ENCODE data around the gene CHRNB1. TPM values are rescaled to one million over a fixed set of nuclear protein-coding genes. Genes with fewer than 3 reads are reported as not detected.

CHRNB1 gene
- total and polyA plus RNA-seq, 10 donors = 7.3 to 12.9 (median 11.3) TPM

DNA sequence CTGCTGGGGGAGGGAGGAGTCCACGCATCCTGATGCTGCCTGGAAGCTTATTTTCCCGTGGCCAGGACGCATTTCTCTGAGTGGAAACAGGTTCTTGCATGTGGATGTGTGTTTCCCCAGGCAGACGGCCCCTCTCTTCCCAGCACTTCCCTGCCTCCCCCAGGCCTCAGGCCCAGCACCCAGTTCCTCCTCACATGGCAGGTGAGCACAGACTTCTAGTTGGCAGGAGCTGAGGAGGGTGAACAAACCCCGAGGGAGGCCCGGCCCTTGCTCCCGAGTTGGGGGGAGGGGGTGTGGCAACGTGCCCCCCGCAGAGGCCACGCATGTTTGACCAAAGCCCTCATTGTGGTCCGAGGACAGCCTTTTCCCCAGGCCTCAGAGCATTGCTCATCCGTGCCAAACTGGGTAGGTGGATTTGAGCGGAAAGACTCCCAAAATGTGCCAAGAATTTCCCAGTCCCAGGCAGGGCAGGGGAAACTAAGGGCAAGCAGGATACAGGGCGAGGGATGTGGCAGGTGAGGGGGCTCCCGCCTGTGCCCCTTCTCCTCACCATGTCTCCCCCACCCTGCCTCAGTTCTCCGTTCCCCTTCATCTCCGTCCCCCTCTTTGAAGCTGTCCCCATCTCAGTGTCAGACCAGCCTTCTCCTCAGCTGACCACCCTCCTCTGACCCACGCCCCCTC, 26.2 kb upstream of the CHRNB1 start:
- peaks cover 0 to 7% (median 0%) of the 10 kb centered on the region in 6 donors for H3K36me3 ChIP-seq
- no peak overlapping the region for H3K27ac ChIP-seq
- DNase-seq = no peak
- no peak for TF ChIP-seq POLR2AphosphoS5 (IDR thresholded peaks at IDR 0.05)
- TF ChIP-seq, protein P1, sequence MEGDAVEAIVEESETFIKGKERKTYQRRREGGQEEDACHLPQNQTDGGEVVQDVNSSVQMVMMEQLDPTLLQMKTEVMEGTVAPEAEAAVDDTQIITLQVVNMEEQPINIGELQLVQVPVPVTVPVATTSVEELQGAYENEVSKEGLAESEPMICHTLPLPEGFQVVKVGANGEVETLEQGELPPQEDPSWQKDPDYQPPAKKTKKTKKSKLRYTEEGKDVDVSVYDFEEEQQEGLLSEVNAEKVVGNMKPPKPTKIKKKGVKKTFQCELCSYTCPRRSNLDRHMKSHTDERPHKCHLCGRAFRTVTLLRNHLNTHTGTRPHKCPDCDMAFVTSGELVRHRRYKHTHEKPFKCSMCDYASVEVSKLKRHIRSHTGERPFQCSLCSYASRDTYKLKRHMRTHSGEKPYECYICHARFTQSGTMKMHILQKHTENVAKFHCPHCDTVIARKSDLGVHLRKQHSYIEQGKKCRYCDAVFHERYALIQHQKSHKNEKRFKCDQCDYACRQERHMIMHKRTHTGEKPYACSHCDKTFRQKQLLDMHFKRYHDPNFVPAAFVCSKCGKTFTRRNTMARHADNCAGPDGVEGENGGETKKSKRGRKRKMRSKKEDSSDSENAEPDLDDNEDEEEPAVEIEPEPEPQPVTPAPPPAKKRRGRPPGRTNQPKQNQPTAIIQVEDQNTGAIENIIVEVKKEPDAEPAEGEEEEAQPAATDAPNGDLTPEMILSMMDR (IDR thresholded peaks at IDR 0.05 in 8 of 11, conservative IDR thresholded peaks at IDR 0.05 in 3 of 11) = no peak
- TF ChIP-seq POLR2A (IDR thresholded peaks at IDR 0.05) = no peak
- 71 to 83% (median 76%) methylated on average over 9 to 18 of the region's 18 CpGs for WGBS, 5 donors
- intact Hi-C loops (cut with DNase I; ENCODE audit: low total_unique reads) = no loop called here
- H3K27me3 ChIP-seq (replicated peaks in 1 of 7) = no peaks in the 10 kb centered on the region
- H3K4me3 ChIP-seq = no peak overlapping the region
- no peaks in the 10 kb centered on the region for H3K4me1 ChIP-seq
- H3K9me3 ChIP-seq = no peaks in the 10 kb centered on the region

DNA sequence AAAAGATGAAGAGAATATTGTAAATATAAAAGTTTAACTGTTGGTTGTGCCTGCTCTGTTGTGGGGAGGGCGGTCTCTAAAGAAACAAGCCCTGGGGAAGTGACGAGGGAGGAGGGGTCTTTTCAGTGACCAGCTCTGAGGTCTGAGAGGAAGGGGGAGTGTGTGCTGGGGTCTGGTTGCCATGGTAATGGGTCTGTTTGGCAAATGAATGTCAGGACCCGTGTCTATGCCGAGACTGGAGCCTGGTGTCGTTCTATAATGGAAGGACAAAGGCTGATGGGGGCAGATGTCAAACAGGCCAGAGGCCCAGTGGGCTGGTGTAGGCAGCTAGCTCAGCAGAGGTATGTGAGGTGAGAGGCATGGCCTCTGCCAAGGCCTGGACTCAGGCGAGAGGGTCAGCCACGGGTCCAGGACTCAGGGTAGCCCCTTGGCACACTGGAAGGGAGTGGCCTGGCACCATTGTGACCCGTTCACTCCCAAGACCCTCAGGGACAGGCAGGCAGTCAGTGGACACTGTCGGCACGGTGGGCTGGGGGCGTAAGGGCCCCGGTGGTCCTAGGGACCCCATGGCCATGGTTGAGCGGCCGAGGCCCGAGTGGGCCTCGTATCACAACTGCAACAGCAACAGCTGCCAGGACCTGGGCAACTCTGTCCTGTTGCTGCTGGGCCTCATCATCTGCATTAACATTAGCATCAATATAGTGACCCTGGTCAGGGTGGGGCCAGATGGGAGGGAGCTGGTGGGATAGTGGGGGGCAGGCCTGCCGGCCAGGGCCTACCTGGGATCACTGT, 24.8 kb upstream of the CHRNB1 start, which contains the start of gene SPEM1:
TSS of gene SPEM1 (plus strand) at position 506 of the 792 bp plus-strand sequence. CDS start at position 567, 61 bp downstream.
- intact Hi-C loops (cut with DNase I; ENCODE audit: low total_unique reads) = no loop called here
- Histone ChIP-seq H3K9me3 (no peaks in the 10 kb centered on the region), H3K4me1 (no peaks in the 10 kb centered on the region), H3K27ac (no peak within 1 kb of the TSS), H3K36me3 (peaks cover 0 to 7% (median 0%) of the 10 kb centered on the region in 6 donors), H3K27me3 (replicated peaks in 1 of 7) (no peaks in the 10 kb centered on the region), H3K4me3 (no peak within 1 kb of the TSS)
- TF ChIP-seq POLR2AphosphoS5 (IDR thresholded peaks at IDR 0.05) (peak in 1 of 3 donors; percentile 21), POLR2A (IDR thresholded peaks at IDR 0.05) (no peak)
- TF ChIP-seq, protein P1 (IDR thresholded peaks at IDR 0.05 in 8 of 11, conservative IDR thresholded peaks at IDR 0.05 in 3 of 11) = no peak
- 64 to 83% (median 82%) methylated on average over 8 to 17 of the region's 17 CpGs for WGBS, 5 donors
- no peak for DNase-seq

DNA sequence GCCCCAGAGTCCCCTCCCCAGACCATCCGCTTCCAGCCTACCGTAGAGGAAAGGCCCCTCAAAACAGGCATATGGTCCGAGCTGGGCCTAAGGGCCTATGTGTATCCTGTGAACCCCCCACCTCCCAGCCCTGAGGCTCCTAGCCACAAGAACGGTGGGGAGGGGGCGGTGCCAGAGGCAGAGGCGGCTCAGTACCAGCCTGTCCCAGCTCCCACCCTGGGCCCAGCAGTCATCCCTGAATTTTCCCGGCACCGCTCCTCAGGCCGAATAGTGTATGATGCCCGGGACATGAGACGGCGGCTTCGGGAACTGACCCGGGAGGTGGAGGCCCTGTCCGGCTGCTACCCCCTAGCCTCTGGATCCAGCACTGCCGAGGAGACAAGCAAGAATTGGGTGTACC, 23.7 kb upstream of the CHRNB1 start:
- H3K36me3 ChIP-seq = peaks cover 0 to 7% (median 0%) of the 10 kb centered on the region in 6 donors
- H3K4me3 ChIP-seq = no peak overlapping the region
- H3K27me3 ChIP-seq (replicated peaks in 1 of 7) = no peaks in the 10 kb centered on the region
- 93 to 98% (median 96%) methylated on average over 13 to 16 of the region's 16 CpGs for WGBS, 5 donors
- H3K27ac ChIP-seq = no peak overlapping the region
- no peaks in the 10 kb centered on the region for H3K9me3 ChIP-seq
- H3K4me1 ChIP-seq = no peaks in the 10 kb centered on the region
- no peak for DNase-seq
- TF ChIP-seq, protein P1 (IDR thresholded peaks at IDR 0.05 in 8 of 11, conservative IDR thresholded peaks at IDR 0.05 in 3 of 11) = no peak
- TF ChIP-seq POLR2AphosphoS5 (IDR thresholded peaks at IDR 0.05) = no peak
- TF ChIP-seq POLR2A (IDR thresholded peaks at IDR 0.05) = no peak
- intact Hi-C loops (cut with DNase I; ENCODE audit: low total_unique reads) = no loop called here

DNA sequence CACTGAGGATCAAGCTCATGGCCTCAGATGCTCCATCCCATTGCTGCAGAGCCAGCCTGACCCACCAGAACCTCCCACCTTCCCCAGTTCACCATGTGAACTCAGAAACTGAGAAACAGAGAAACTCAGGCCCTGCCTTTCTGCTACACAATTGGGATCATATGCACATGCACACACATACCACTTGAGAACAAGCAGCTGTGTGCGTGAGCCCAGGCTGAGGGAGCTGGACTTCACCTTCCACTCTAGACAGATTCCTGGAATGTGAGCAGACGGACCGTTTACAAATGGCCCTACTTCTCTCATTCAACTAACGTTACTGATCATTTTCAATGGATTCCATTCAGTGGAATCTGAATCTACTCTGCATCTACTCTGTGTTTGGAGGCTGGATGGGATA, 21.2 kb upstream of the CHRNB1 start:
- Histone ChIP-seq H3K9me3 (no peaks in the 10 kb centered on the region), H3K36me3 (no peaks in the 10 kb centered on the region), H3K4me3 (no peak overlapping the region), H3K27me3 (replicated peaks in 1 of 7) (no peaks in the 10 kb centered on the region), H3K27ac (no peak overlapping the region), H3K4me1 (no peaks in the 10 kb centered on the region)
- TF ChIP-seq, protein P1 (IDR thresholded peaks at IDR 0.05 in 8 of 11, conservative IDR thresholded peaks at IDR 0.05 in 3 of 11) = no peak
- TF ChIP-seq POLR2AphosphoS5 (IDR thresholded peaks at IDR 0.05) (no peak), POLR2A (IDR thresholded peaks at IDR 0.05) (no peak)
- intact Hi-C loops (cut with DNase I; ENCODE audit: low total_unique reads) = no loop called here
- WGBS, 5 donors = 81 to 88% (median 83%) methylated on average over 4 of the region's 4 CpGs
- no peak for DNase-seq

Data from spleen (tissue), 11 donors.